Stimulated activated CD4-positive, alpha-beta T cell treated with anti-CD3 and anti-CD28 coated beads, Interleukin-1b, Interleukin-23, amount 100 ng/mL, for 4 hours (primary cell): ENCODE measurements around the gene INIP.

ENCODE experiments used
- DNase-seq, 2 donors: peaks; one replicate each; pipeline ENCODE4 v3.0.0-alpha.2; 2020; ENCODE audit warnings: low read depth in 2 of 2

The INIP gene

GRCh38 chr9:112717661-112718331 is at the start of gene INIP:
INIP (minus strand) TSS chr9:112718117; CDS start chr9:112716485, 1,632 bp downstream.
- DNase-seq, result peak; percentile 93 to 94

GRCh38 chr9:112765281-112765680 is 47.4 kb upstream of the INIP start:
- DNase-seq, result no peak

- DNase-seq, result no peak
Measured at GRCh38 chr9:112764837-112765236, 46.9 kb upstream of the INIP start.

- DNase-seq, result no peak
Measured at GRCh38 chr9:112764344-112764743, 46.4 kb upstream of the INIP start.

GRCh38 chr9:112762726-112763518 is 45.0 kb upstream of the INIP start:
- DNase-seq, result no peak

GRCh38 chr9:112761912-112762655 is 44.2 kb upstream of the INIP start:
- DNase-seq, result no peak

- no peak for DNase-seq
Measured at GRCh38 chr9:112760821-112761220, 42.9 kb upstream of the INIP start.

GRCh38 chr9:112757940-112758339 is 40.0 kb upstream of the INIP start:
- no peak for DNase-seq

GRCh38 chr9:112757282-112757883 is 39.5 kb upstream of the INIP start:
- DNase-seq, result no peak

GRCh38 chr9:112755675-112756074 is 37.8 kb upstream of the INIP start:
- DNase-seq, result no peak

- DNase-seq, result no peak
Measured at GRCh38 chr9:112755016-112755427, 37.1 kb upstream of the INIP start.

- DNase-seq, result no peak
Measured at GRCh38 chr9:112754578-112754977, 36.7 kb upstream of the INIP start.

GRCh38 chr9:112753725-112754124 is 35.8 kb upstream of the INIP start:
- no peak for DNase-seq

- DNase-seq, result no peak
Measured at GRCh38 chr9:112752334-112753125, 34.6 kb upstream of the INIP start.

GRCh38 chr9:112751056-112751795 is 33.3 kb upstream of the INIP start:
- DNase-seq, result peak in 1 of 2 donors; percentile 18

- DNase-seq, result no peak
Measured at GRCh38 chr9:112750764-112751055, 32.8 kb upstream of the INIP start.

- DNase-seq, result peak; percentile 63 to 70
Measured at GRCh38 chr9:112750016-112750763, 32.3 kb upstream of the INIP start, which contains the start of gene SNX30. SNX30 (plus strand) TSS chr9:112750760; CDS start chr9:112751002, 242 bp downstream.

GRCh38 chr9:112747094-112747493 is 29.2 kb upstream of the INIP start:
- DNase-seq, result no peak

GRCh38 chr9:112744177-112744576 is 26.3 kb upstream of the INIP start:
- no peak for DNase-seq
